H1 (cell line): ENCODE data around the gene DDR1. TPM values are rescaled to one million over a fixed set of nuclear protein-coding genes. Genes with fewer than 3 reads are reported as not detected.

ENCODE experiments used
- BRCA1 ChIP-seq: IDR thresholded peaks from 2 replicates; pipeline ENCODE4 v1.6.1; 2012; ENCODE audit warnings: low read depth, low read length, improper control_type of control experiment
- CHD1 ChIP-seq: IDR thresholded peaks from 2 replicates; pipeline ENCODE4 v1.6.1; 2012; ENCODE audit warnings: low read depth, low read length, improper control_type of control experiment
- JUN ChIP-seq: IDR thresholded peaks from 2 replicates; pipeline ENCODE4 v1.6.1; 2011; ENCODE audit warnings: low read depth, mild to moderate bottlenecking, improper control_type of control experiment, low read length
- MAX ChIP-seq: IDR thresholded peaks from 2 replicates; pipeline ENCODE4 v1.6.1; 2012; ENCODE audit warnings: inconsistent platforms
- TAF1 ChIP-seq: IDR thresholded peaks from 2 replicates; pipeline ENCODE4 v1.6.1; 2011; ENCODE audit warnings: mild to moderate bottlenecking, low read depth, low read length
- polyA plus RNA-seq, 7 experiments: library from polyadenylated mRNA; depleted of rRNA in 3 of 7; stranded (reverse) in 5 of 7; unstranded in 2 of 7; fragments of >200 nt in 5 of 7; fragments of 200-250 nt in 2 of 7; gene quantifications; 1 replicate in 5 of 7; 2 replicates in 1 of 7; 4 replicates in 1 of 7; pipeline versions ENCODE4 v1.2.1 to v1.2.3, GENCODE V29; 2011 to 2013; ENCODE audit warnings: missing spikeins in 2 of 7, mixed read lengths in 2 of 7
- total RNA-seq: library from RNA; stranded (reverse); fragmentation: NEBNext Ultra II Directional; extraction: Animal tissue kit (Norgen Biotek cat#: 25700); gene quantifications from 2 replicates; pipeline ENCODE4 v1.2.1, GENCODE V29; 2021
- TF ChIP-seq, protein P1 (sequence below): IDR thresholded peaks from 2 replicates; pipeline ENCODE4 v1.6.1; 2012; ENCODE audit warnings: low read length, inconsistent platforms

Gene DDR1
- total and polyA plus RNA-seq, 2 of the 8 experiments (the other 6 are each of a cell fraction or from before 2014, with no cell fraction given): 99.4 to 181 TPM

DNA sequence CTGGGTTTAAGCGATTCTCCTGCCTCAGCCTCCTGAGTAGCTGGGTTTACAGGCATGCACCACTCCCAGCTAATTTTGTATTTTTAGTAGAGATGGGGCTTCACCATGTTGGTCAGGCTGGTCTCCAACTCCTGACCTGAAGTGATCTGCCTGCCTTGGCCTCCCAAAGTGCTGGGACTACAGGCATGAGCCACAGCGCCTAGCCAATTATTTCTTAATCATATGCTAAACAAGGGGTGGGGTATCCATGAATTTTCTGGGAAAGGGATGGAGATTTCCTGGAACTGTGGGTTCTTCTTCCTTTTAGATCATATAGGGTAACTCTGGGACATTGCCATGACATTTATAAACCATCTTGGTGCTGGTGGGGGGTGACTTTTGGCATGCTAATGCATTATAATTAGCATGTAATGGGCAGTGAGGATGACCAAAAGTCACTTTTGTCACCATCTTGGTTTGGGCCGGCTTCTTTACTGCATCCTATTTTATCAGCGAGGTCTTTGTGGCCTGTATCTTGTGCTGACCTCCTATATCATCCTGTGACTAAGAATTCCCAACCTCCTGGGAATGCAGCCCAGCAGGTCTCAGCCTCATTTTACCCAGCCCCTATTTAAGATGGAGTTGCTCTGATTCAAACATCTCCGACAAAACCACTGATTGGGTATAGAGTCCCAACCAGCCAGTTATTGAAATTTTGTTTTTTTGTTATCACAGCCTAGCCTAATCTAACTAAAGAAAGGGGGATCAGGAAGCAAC, 29.9 kb upstream of the DDR1 start (continued):
- TF ChIP-seq, protein P1, sequence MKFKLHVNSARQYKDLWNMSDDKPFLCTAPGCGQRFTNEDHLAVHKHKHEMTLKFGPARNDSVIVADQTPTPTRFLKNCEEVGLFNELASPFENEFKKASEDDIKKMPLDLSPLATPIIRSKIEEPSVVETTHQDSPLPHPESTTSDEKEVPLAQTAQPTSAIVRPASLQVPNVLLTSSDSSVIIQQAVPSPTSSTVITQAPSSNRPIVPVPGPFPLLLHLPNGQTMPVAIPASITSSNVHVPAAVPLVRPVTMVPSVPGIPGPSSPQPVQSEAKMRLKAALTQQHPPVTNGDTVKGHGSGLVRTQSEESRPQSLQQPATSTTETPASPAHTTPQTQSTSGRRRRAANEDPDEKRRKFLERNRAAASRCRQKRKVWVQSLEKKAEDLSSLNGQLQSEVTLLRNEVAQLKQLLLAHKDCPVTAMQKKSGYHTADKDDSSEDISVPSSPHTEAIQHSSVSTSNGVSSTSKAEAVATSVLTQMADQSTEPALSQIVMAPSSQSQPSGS: no peak
- TF ChIP-seq CHD1: no peak
- TF ChIP-seq MAX: no peak
- TF ChIP-seq JUN: no peak
- TF ChIP-seq TAF1: no peak
- TF ChIP-seq BRCA1: no peak
- TF ChIP-seq, all 59 proteins: peak for 0
